ENCODE measurements around the gene ZBTB21.

ZBTB21 gene

GRCh38 chr21:42010507-42011495, 641 bp upstream of the ZBTB21 start:
- Histone ChIP-seq H3K36me3 (ENCODE audit: control insufficient read depth, insufficient read depth, low read length) (no peaks in the 10 kb centered on the region), H3K9ac (ENCODE audit: low read length) (peak overlapping the region; percentile 50), H3K4me1 (ENCODE audit: control insufficient read depth, insufficient read depth, low read length) (no peaks in the 10 kb centered on the region), H3K27ac (ENCODE audit: low read depth, low read length) (peak overlapping the region; percentile 86), H3K27me3 (ENCODE audit: control insufficient read depth, insufficient read depth, low read length) (no peaks in the 10 kb centered on the region), H3K4me3 (ENCODE audit: low read length) (peak overlapping the region; percentile 65)

DNA sequence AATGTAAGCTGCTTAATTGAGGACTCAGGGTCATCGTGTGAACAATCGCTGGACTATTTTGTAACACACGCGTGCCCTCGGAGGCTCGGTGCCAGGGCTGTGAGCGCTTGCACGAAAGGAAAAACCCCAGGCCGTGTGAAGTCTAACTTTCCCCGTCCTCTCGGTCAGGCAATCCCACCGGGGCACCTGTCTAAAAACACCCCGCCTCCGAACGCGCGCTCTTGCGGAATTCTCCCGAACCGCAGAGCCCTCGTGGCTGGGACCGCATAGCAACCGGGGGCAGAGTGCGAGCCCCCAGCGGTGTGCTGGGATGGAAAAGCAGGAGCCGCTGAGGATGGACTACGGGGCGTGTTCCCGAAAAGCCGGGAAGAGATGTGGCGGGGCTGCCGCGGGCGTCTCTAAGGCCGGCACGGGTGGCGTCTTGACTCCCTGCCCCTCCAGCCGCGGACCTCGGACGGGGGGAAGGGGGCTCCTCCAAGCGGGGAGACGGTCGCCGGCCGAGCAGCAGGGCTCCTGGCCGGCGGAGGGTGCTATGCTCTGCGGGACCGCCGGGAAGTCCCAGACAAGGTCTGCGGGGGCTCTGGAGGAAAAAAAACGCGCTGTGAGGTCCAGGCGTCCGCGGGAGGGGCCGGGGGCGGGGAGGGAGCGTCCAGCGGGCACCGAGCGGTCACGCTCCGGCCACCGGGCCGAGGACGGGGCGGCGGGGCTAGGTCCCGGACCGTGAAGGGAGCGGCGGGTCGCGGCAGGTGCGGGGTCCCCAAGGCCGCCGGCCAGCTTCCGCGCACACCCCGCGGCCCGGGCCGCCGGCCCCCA, 936 bp downstream of the ZBTB21 start:
- Histone ChIP-seq H3K9ac (ENCODE audit: low read length) (peak overlapping the region; percentile 70), H3K27ac (ENCODE audit: low read depth, low read length) (peak overlapping the region; percentile 98), H3K36me3 (ENCODE audit: control insufficient read depth, insufficient read depth, low read length) (no peaks in the 10 kb centered on the region), H3K4me1 (ENCODE audit: control insufficient read depth, insufficient read depth, low read length) (no peaks in the 10 kb centered on the region), H3K4me3 (ENCODE audit: low read length) (peak overlapping the region; percentile 77), H3K27me3 (ENCODE audit: control insufficient read depth, insufficient read depth, low read length) (no peaks in the 10 kb centered on the region)

GRCh38 chr21:42007356-42007940, 2.7 kb downstream of the ZBTB21 start:
- Histone ChIP-seq H3K27ac (ENCODE audit: low read depth, low read length) (no peak overlapping the region), H3K9ac (ENCODE audit: low read length) (no peak overlapping the region), H3K27me3 (ENCODE audit: control insufficient read depth, insufficient read depth, low read length) (no peaks in the 10 kb centered on the region), H3K4me1 (ENCODE audit: control insufficient read depth, insufficient read depth, low read length) (no peaks in the 10 kb centered on the region), H3K4me3 (ENCODE audit: low read length) (no peak overlapping the region), H3K36me3 (ENCODE audit: control insufficient read depth, insufficient read depth, low read length) (no peaks in the 10 kb centered on the region)

DNA sequence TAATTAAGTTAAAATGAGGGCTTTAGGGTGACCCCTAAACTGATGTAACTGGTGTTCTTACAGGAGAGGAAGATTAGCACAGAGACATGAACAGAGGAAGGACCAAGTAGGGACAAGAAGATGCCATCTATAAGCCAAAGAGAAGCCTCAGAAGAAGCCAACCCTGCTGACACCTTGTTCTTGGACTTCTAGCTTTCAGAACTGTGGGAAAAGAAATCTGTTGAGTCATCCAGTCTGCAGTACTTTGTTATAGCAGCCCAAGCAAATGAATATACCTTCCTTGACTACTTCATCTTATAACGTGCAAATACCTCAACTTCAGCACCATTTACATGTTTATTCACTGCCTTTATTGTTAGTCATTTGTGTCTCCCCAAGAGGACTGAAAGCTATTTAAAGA, 3.4 kb downstream of the ZBTB21 start:
- no peak overlapping the region for H3K9ac ChIP-seq (ENCODE audit: low read length)
- no peak overlapping the region for H3K27ac ChIP-seq (ENCODE audit: low read depth, low read length)
- no peaks in the 10 kb centered on the region for H3K36me3 ChIP-seq (ENCODE audit: control insufficient read depth, insufficient read depth, low read length)
- H3K4me1 ChIP-seq (ENCODE audit: control insufficient read depth, insufficient read depth, low read length), result no peaks in the 10 kb centered on the region
- H3K4me3 ChIP-seq (ENCODE audit: low read length), result no peak overlapping the region
- no peaks in the 10 kb centered on the region for H3K27me3 ChIP-seq (ENCODE audit: control insufficient read depth, insufficient read depth, low read length)

DNA sequence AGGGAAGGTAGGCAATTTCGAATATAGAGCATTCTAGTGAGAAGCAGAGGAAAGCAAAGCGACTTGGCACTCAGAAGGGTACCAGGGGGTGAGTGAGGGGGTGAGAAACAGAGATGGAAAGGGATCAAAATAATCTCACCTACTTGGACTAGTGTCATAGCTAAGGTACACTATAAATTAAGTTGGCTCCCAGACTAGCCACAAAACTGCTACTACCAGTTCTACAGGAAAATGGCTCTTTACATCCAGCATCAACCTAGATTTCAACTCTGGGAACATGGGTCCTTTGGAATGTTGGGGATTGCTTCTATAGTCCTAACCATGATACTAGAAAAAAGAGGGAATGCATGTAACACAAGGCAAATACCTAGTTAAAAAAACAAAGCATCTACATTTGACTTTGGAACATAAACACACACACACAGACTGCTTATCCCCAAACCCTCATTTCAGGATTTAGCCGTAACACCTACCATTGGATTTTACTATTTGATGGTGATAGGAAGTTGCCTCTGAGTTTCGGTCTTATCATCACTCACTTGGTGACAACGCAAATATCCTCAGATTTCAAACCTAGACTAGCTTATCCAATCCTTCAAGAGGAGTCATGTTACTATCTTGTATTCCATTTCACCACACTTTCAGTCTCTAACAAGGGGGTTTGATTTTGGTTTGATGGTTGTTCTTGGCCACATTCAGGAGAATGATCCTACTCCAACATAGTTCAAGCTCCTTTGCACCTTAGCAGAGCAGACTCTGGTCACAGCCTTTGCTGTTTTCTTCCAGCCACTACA, 5.6 kb downstream of the ZBTB21 start:
- no peak overlapping the region for H3K27ac ChIP-seq (ENCODE audit: low read depth, low read length)
- no peaks in the 10 kb centered on the region for H3K27me3 ChIP-seq (ENCODE audit: control insufficient read depth, insufficient read depth, low read length)
- H3K36me3 ChIP-seq (ENCODE audit: control insufficient read depth, insufficient read depth, low read length), result peaks cover 3% of the 10 kb centered on the region
- no peak overlapping the region for H3K4me3 ChIP-seq (ENCODE audit: low read length)
- H3K9ac ChIP-seq (ENCODE audit: low read length), result no peak overlapping the region
- no peaks in the 10 kb centered on the region for H3K4me1 ChIP-seq (ENCODE audit: control insufficient read depth, insufficient read depth, low read length)

- no peak overlapping the region for H3K9ac ChIP-seq (ENCODE audit: low read length)
- no peak overlapping the region for H3K27ac ChIP-seq (ENCODE audit: low read depth, low read length)
- no peaks in the 10 kb centered on the region for H3K27me3 ChIP-seq (ENCODE audit: control insufficient read depth, insufficient read depth, low read length)
- H3K4me1 ChIP-seq (ENCODE audit: control insufficient read depth, insufficient read depth, low read length), result no peaks in the 10 kb centered on the region
- H3K4me3 ChIP-seq (ENCODE audit: low read length), result no peak overlapping the region
- H3K36me3 ChIP-seq (ENCODE audit: control insufficient read depth, insufficient read depth, low read length), result peaks cover 6% of the 10 kb centered on the region
These were observed 7.1 kb downstream of the ZBTB21 start for GRCh38 chr21:42003051-42003461.

DNA sequence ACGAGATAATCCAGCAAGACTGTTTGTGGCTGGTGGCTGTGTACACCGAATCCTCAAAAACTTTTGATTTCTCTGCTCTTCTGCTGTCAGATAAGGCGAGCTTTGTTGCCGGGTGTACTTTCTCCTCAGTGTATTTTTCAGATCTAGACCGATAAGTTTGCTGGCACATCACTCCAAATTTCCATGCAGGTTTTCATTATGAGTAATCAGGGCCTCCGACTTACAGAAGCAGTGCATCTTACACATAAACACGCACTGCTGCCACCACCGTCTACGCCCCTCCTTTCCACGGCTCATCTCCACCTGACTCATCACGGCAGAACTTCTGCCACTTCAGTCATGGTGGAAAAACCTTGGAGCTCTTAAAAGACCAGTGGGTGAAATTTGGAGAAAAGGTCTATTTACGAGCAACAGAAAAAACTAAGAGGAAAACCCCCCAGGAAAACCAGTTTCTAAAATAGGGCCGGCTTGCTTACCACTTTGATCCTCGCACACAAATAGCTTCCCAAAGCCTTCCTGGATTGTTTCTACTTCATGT, 7.7 kb downstream of the ZBTB21 start:
- no peak overlapping the region for H3K4me3 ChIP-seq (ENCODE audit: low read length)
- H3K27me3 ChIP-seq (ENCODE audit: control insufficient read depth, insufficient read depth, low read length), result no peaks in the 10 kb centered on the region
- H3K27ac ChIP-seq (ENCODE audit: low read depth, low read length), result no peak overlapping the region
- H3K9ac ChIP-seq (ENCODE audit: low read length), result no peak overlapping the region
- H3K4me1 ChIP-seq (ENCODE audit: control insufficient read depth, insufficient read depth, low read length), result no peaks in the 10 kb centered on the region
- peaks cover 6% of the 10 kb centered on the region for H3K36me3 ChIP-seq (ENCODE audit: control insufficient read depth, insufficient read depth, low read length)

GRCh38 chr21:42001781-42002180, 8.4 kb downstream of the ZBTB21 start:
- Histone ChIP-seq H3K27ac (ENCODE audit: low read depth, low read length) (no peak overlapping the region), H3K4me3 (ENCODE audit: low read length) (no peak overlapping the region), H3K4me1 (ENCODE audit: control insufficient read depth, insufficient read depth, low read length) (no peaks in the 10 kb centered on the region), H3K36me3 (ENCODE audit: control insufficient read depth, insufficient read depth, low read length) (peaks cover 6% of the 10 kb centered on the region), H3K9ac (ENCODE audit: low read length) (no peak overlapping the region), H3K27me3 (ENCODE audit: control insufficient read depth, insufficient read depth, low read length) (no peaks in the 10 kb centered on the region)

DNA sequence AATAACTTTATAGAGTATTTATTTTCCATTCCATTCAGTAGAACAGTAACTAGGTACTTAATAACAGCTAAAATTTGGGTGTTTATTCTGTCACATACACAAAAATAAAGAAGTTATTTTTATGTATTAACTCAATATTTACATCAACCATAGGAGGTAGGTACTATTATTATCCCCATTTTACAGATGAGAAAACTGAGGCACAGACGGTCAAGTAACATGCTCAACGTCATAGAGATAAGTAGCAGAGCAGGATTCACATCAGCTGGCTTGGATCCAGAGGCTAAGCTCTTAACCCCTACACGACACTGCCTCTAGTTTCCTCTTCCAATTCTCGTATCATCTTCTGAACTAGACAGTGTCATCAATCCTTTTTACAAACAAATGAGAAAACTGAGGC, 9.3 kb downstream of the ZBTB21 start:
- Histone ChIP-seq H3K4me1 (ENCODE audit: control insufficient read depth, insufficient read depth, low read length) (no peaks in the 10 kb centered on the region), H3K9ac (ENCODE audit: low read length) (no peak overlapping the region), H3K27me3 (ENCODE audit: control insufficient read depth, insufficient read depth, low read length) (no peaks in the 10 kb centered on the region), H3K27ac (ENCODE audit: low read depth, low read length) (no peak overlapping the region), H3K36me3 (ENCODE audit: control insufficient read depth, insufficient read depth, low read length) (peaks cover 9% of the 10 kb centered on the region), H3K4me3 (ENCODE audit: low read length) (no peak overlapping the region)

GRCh38 chr21:41997657-41998056, 12.5 kb downstream of the ZBTB21 start:
- Histone ChIP-seq H3K36me3 (ENCODE audit: control insufficient read depth, insufficient read depth, low read length) (peaks cover 17% of the 10 kb centered on the region), H3K27ac (ENCODE audit: low read depth, low read length) (no peak overlapping the region), H3K4me3 (ENCODE audit: low read length) (no peak overlapping the region), H3K27me3 (ENCODE audit: control insufficient read depth, insufficient read depth, low read length) (no peaks in the 10 kb centered on the region), H3K4me1 (ENCODE audit: control insufficient read depth, insufficient read depth, low read length) (no peaks in the 10 kb centered on the region), H3K9ac (ENCODE audit: low read length) (no peak overlapping the region)

- no peaks in the 10 kb centered on the region for H3K27me3 ChIP-seq (ENCODE audit: control insufficient read depth, insufficient read depth, low read length)
These were observed 14.6 kb downstream of the ZBTB21 start for GRCh38 chr21:41995577-41995976.

More at GRCh38 chr21:41995577-41995976, 14.6 kb downstream of the ZBTB21 start:
- H3K9ac ChIP-seq (ENCODE audit: low read length), result no peak overlapping the region
- peaks cover 29% of the 10 kb centered on the region for H3K36me3 ChIP-seq (ENCODE audit: control insufficient read depth, insufficient read depth, low read length)
- no peak overlapping the region for H3K27ac ChIP-seq (ENCODE audit: low read depth, low read length)
- no peak overlapping the region for H3K4me3 ChIP-seq (ENCODE audit: low read length)
- H3K4me1 ChIP-seq (ENCODE audit: control insufficient read depth, insufficient read depth, low read length), result no peaks in the 10 kb centered on the region
